ENCODE data around the gene STRBP.

Gene STRBP

DNA sequence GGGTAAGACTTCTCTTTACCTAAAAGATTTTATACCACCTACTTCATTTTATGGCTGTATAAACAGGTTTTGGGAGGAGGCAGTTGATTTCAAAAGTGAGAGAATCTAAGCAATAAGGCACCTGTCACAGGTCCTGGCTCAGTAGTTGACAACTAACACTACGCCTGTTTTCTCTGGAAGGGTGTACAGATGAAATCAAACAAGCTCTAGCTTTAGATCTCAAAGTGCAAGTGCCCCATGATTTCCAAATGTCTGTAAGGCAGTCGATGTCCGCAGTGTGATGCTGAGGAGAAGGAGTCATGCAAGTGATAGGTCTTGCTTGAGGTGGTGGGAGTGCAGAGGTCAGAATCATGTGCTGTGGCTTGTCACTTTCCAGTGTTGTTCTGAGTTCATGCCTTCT lies 168.8 kb downstream of the STRBP start:
- no peak overlapping the region for H3K4me3 ChIP-seq (ENCODE audit: low read depth, low read length)
- H3K79me2 ChIP-seq: no peaks in the 10 kb centered on the region
- H3K9me3 ChIP-seq (ENCODE audit: control insufficient read depth, low read length): no peaks in the 10 kb centered on the region
- H3K4me1 ChIP-seq: no peaks in the 10 kb centered on the region
- TF ChIP-seq, protein P1, sequence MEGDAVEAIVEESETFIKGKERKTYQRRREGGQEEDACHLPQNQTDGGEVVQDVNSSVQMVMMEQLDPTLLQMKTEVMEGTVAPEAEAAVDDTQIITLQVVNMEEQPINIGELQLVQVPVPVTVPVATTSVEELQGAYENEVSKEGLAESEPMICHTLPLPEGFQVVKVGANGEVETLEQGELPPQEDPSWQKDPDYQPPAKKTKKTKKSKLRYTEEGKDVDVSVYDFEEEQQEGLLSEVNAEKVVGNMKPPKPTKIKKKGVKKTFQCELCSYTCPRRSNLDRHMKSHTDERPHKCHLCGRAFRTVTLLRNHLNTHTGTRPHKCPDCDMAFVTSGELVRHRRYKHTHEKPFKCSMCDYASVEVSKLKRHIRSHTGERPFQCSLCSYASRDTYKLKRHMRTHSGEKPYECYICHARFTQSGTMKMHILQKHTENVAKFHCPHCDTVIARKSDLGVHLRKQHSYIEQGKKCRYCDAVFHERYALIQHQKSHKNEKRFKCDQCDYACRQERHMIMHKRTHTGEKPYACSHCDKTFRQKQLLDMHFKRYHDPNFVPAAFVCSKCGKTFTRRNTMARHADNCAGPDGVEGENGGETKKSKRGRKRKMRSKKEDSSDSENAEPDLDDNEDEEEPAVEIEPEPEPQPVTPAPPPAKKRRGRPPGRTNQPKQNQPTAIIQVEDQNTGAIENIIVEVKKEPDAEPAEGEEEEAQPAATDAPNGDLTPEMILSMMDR (IDR thresholded peaks at IDR 0.05): no peak
- H3K27ac ChIP-seq: no peak overlapping the region
- H3K4me2 ChIP-seq (ENCODE audit: low read length): no peak overlapping the region
- no peak overlapping the region for H2AFZ ChIP-seq
- H3K27me3 ChIP-seq (ENCODE audit: control insufficient read depth, insufficient read depth, low read length): no peaks in the 10 kb centered on the region
- no peak overlapping the region for H3K9ac ChIP-seq
- no peaks in the 10 kb centered on the region for H3K36me3 ChIP-seq (ENCODE audit: control insufficient read depth, insufficient read depth, low read length)

DNA sequence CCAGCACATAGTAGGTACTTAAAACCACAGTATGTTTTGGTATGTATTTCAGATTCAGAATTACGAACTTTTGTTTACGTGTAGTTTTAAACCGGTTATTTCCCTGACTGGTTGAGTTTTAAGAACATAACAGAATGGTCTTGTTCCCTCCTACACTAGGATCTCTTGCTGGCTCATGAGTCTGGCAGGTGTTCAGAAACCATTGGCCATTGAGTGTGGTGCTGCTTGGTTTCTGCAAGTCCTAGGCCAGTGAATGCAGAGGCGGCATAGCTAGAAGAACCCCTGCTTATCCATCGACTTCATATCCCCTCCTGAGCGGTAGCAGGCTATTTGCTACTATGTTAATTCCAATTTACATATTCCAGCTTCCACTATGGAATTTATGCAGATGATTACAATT lies 169.3 kb downstream of the STRBP start:
- Histone ChIP-seq H3K27ac (no peak overlapping the region), H3K9me3 (ENCODE audit: control insufficient read depth, low read length) (no peaks in the 10 kb centered on the region), H3K27me3 (ENCODE audit: control insufficient read depth, insufficient read depth, low read length) (no peaks in the 10 kb centered on the region), H3K79me2 (no peaks in the 10 kb centered on the region), H2AFZ (no peak overlapping the region), H3K4me3 (ENCODE audit: low read depth, low read length) (no peak overlapping the region), H3K4me2 (ENCODE audit: low read length) (no peak overlapping the region), H3K9ac (no peak overlapping the region), H3K4me1 (no peaks in the 10 kb centered on the region), H3K36me3 (ENCODE audit: control insufficient read depth, insufficient read depth, low read length) (no peaks in the 10 kb centered on the region)
- TF ChIP-seq, protein P1 (IDR thresholded peaks at IDR 0.05): no peak

DNA sequence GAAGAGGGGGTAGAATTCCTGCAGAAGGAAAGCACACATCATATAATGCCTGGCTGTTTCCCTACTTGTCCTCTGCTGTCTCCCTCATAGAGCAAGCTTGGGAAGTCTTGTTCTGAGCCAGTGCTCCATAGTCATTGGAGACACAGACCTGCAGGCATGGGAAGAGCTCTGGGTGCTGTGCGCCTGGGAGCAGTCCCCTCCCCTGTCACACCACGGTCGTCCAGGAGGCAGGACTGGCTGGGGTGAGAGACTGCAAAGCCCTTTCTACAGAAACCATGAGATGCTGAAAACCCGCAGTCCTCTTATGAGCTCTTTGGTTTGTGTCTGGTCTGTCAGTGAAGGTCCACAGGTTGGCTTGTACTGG lies 170.3 kb downstream of the STRBP start:
- no peaks in the 10 kb centered on the region for H3K27me3 ChIP-seq (ENCODE audit: control insufficient read depth, insufficient read depth, low read length)
- H3K27ac ChIP-seq: no peak overlapping the region
- no peaks in the 10 kb centered on the region for H3K9me3 ChIP-seq (ENCODE audit: control insufficient read depth, low read length)
- H3K4me1 ChIP-seq: no peaks in the 10 kb centered on the region
- H3K9ac ChIP-seq: no peak overlapping the region
- TF ChIP-seq, protein P1 (IDR thresholded peaks at IDR 0.05): no peak
- H3K36me3 ChIP-seq (ENCODE audit: control insufficient read depth, insufficient read depth, low read length): no peaks in the 10 kb centered on the region
- no peak overlapping the region for H3K4me2 ChIP-seq (ENCODE audit: low read length)
- no peak overlapping the region for H2AFZ ChIP-seq
- no peaks in the 10 kb centered on the region for H3K79me2 ChIP-seq
- no peak overlapping the region for H3K4me3 ChIP-seq (ENCODE audit: low read depth, low read length)

DNA sequence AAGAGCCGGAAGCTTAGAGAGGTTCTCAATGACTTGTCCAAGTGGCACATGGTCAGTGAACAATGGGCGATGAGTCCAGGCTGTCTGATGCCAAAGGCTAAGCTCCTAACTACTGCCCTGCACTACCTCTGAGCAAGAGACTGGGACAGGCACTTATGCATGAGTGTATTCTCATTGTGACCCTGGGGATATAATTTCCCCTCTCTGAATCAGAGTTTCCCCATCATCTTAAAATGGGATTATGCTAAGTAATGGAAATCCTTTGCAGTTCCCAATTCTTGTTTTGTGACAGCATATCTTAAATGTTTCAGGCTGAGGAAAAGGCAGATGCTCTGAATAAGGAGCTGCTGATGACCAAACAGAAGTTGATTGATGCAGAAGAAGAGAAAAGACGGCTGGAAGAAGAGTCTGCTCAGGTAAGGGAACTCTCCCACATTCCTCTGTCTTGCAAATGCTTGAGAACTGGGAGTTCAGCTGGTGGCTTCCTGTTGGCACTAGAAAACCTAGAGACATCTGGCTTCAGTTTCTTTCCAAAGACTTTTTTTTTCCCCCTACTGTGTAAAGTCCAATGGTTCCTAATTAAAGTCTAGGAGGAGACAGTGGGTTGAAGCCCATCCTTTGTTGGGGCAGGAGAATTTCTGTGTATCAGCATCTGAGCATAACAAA lies 170.8 kb downstream of the STRBP start:
- H3K27me3 ChIP-seq (ENCODE audit: control insufficient read depth, insufficient read depth, low read length): no peaks in the 10 kb centered on the region
- no peaks in the 10 kb centered on the region for H3K9me3 ChIP-seq (ENCODE audit: control insufficient read depth, low read length)
- no peak overlapping the region for H3K4me3 ChIP-seq (ENCODE audit: low read depth, low read length)
- H3K4me2 ChIP-seq (ENCODE audit: low read length): no peak overlapping the region
- H3K4me1 ChIP-seq: no peaks in the 10 kb centered on the region
- no peaks in the 10 kb centered on the region for H3K79me2 ChIP-seq
- no peaks in the 10 kb centered on the region for H3K36me3 ChIP-seq (ENCODE audit: control insufficient read depth, insufficient read depth, low read length)
- no peak overlapping the region for H2AFZ ChIP-seq
- no peak overlapping the region for H3K9ac ChIP-seq
- H3K27ac ChIP-seq: no peak overlapping the region
- TF ChIP-seq, protein P1 (IDR thresholded peaks at IDR 0.05): no peak

DNA sequence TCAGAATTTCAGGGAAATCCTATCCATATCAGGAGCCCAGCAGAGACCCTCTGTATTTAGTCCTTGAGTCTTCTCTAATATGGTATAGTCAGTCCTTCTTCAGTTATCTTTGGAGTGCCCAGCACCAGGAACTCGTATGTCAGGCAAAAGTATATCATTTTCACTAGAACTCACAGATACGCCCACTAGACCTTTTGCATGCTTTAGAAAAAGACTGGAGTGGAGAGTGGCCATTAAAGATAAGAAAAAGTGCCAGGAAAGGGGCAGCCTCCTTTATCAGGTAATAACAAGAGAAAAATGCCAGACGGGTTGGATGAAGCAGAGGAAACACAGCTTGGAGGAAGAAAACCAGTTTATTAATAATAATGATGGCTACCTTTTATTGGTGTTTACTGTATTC lies 171.4 kb downstream of the STRBP start:
- TF ChIP-seq, protein P1 (IDR thresholded peaks at IDR 0.05): no peak
- no peaks in the 10 kb centered on the region for H3K79me2 ChIP-seq

More for the DNA sequence above, 171.4 kb downstream of the STRBP start:
- Histone ChIP-seq H3K4me2 (ENCODE audit: low read length) (no peak overlapping the region), H3K4me3 (ENCODE audit: low read depth, low read length) (no peak overlapping the region), H3K4me1 (no peaks in the 10 kb centered on the region), H2AFZ (no peak overlapping the region), H3K9ac (no peak overlapping the region), H3K27me3 (ENCODE audit: control insufficient read depth, insufficient read depth, low read length) (no peaks in the 10 kb centered on the region), H3K9me3 (ENCODE audit: control insufficient read depth, low read length) (no peaks in the 10 kb centered on the region), H3K27ac (no peak overlapping the region), H3K36me3 (ENCODE audit: control insufficient read depth, insufficient read depth, low read length) (no peaks in the 10 kb centered on the region)

Measured in parathyroid adenoma (tissue), 2 donors.